ENCODE measurements around the gene PAM.
A peak's percentile ranks its signal among the peaks of the same experiment; 100 is the strongest.
"Not testable (repeated sequence)": the region's sequence is repeated elsewhere in the genome, so short reads cannot be mapped to it uniquely, and the experiment has no call there.

Gene PAM

DNA sequence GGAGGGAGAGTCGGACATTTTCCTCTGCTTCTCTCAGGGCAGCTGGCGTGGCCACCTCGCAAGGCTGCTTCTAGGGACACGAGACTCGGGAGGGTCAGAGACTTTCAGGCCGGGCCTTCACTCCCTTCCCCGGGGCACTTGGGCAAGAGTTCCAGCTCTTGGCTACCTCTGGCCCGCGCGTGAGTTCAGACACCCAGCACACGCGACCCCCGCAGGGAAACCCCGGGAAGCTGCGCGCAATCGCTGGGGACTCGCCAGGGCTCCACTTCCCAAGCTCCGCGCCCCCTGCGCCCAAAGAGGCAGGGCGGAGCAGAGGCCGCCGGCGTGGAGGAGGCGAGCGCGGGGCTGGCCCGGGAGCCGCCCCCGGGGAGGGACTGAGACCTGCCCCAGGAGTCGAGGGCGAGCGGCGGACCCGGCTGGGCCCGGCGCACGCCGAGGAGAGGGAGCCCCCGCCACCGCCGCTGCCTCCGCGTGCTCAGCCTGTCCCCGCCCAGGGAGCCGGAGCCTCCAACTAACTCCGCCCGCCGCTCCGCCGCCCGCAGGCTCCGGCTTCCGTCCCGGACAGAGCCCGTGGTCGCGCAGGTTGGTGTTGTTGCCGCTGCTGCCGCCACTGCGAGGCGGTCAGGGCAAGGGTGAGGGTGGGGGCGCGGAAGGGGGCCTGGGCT, at the start of gene PAM:
Gene PAM, plus strand, starts transcription at position 539 of the 665 bp plus-strand sequence. CDS start 110,891 bp downstream, outside the sequence.
- peak; percentile 82 for DNase-seq

DNA sequence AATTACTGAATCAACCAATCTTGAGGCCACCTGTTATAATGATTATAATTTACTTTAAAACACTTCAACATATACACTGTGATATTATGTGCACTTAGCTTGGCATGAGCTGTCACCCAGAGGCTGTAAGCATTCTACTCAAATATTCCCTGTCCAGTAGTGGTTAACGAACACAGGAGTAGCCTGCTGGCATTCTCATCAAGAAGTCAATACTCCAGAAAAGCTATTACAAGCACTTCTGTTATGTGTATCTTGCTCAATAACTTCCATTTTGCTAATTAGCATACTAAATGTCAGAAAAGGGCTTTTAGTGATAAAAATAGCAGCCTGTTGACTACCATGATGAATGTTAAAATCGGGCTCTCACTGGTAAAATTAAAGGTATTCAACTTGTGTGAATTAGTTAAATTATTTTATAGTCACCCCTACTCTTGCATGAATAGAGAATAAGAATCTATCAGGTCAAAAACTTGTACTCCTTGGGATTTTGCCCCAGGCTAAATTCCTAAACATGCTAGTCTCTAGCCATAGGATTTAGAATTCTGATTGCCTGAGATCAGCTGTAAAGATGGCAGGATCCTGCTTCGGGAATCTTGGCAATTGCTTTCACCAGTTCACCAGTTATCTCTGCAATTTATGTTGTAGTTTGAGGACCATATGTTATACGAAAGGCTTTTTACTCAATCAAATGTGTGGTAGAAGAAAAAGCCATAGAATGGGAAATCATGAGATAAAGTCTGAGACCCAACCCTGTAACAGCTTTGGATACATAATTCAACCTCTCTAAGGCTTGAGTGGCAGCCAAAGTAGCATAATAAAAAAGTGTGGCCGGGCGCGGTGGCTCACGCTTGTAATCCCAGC, 43.4 kb upstream of the PAM start:
- DNase-seq = no peak

DNA sequence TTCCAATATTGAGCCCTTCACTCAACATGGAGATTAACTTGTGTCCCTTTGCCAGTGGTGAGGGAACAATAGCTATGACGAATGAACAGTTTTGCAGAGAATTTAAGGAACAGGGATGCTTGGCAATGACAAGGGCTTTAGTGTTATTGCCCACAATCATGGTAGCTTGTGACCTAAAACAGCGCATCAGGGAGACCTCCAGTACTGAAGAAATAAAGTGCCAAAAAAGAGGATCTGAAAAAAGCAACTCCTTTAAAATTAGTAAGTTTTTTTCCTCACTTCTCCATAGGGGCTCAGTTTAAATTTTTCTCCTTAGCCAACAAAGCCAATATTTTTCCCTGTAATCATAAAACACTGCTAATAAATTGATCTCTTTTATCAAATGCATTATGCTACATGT, 41.8 kb upstream of the PAM start:
- DNase-seq = no peak

GRCh38 chr5:102713682-102714231, 41.3 kb upstream of the PAM start:
- DNase-seq = no peak

GRCh38 chr5:102715082-102715807, 39.9 kb upstream of the PAM start:
- DNase-seq = peak; percentile 98

DNA sequence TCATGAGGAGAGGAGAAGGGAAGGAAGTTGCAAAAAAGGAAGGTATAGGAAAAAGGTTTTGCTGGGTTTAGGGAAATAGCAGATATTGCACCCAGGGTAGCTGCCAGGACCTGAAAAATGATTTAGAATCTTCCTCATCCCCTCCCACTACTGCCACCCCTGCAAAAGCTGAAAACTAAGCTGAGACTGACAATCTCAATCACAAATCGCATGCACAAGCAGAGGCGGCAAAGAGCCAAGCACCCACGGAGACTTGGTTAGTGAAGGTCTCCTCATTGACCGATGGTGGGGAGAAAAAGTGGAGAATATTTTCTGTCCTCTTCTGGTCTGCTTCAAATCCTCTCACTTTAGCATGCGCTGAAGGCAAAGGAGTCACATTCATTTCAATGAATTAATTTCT, 39.1 kb upstream of the PAM start:
- DNase-seq = no peak

DNA sequence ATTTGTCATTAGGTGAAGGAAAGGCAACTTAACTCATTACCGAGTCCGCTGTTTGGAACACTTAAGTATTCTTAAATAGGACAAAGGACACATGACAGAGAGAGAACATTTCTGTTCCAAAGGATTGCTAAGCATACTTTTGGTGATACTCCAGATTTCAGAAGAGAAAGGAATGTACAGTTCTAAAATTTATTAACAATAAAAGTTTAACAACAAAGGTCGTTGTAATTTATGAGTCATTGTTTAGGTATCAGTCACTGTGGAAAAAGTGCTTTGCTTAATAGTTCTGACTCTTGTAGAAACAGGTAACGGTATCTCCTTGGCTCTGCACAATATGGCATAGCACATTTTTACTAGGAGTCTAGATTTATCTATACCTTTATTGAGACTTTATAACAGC, 36.3 kb upstream of the PAM start:
- DNase-seq = peak; percentile 54

- no peak for DNase-seq
These were observed 35.2 kb upstream of the PAM start for GRCh38 chr5:102719886-102720285.

DNA sequence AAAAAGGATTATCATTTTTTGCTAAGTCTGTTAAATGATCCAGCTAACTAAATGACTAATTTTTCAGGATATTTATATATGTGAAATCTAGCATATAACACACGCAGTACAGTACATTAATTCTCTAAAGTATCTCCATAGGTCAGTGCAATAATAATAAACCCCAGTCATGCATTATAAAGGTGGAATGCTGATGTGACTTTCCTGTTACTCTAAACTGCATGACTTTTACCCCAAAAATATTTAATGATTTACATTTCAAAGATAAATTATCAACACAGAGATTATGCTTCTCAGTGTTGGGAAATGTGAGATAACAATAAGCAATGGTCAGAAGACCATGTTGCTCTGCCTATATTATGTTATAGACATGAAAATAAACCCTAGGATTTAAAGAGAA, 34.1 kb upstream of the PAM start:
- no peak for DNase-seq

- DNase-seq = peak; percentile 82
These were observed 32.2 kb upstream of the PAM start for GRCh38 chr5:102722931-102723330.

DNA sequence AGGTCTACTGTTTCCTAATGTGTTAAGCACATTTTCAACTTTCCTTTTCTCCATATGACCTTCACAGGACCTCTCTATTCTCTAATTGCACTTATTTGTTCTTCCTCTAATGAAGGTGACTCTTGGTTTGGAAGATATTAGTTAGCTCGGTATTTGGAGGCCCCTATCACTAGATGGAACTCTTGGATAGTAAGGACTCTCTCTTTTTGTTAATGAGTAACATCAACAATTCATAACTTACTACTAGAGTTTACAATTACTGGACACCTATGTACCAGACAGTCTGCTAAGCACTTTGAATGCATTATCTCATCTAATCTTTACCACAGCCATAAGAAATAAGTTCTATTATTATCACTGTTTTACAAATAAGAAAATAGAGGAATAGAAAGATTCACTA, 23.4 kb upstream of the PAM start:
- DNase-seq = no peak

DNA sequence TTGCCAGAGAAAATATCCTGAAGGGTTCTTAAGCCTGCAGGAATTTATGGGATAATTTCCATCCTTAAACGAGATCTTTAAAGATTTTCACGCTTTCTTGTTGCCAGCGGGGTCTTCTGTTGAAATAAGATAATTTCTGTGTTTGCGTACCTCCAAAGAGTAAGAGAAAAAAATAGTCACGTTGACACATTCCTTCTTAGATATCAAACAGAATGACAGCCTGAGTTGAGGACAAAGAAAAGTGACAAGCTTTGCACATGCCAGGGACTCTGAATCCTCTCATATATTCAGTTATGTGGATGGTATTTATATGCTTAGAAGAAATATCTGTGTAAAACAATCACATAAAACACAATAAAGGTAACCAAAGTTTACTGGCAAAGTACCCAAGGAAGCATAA, 21.6 kb upstream of the PAM start:
- DNase-seq = no peak

GRCh38 chr5:102737161-102737560, 17.9 kb upstream of the PAM start:
- no peak for DNase-seq

DNA sequence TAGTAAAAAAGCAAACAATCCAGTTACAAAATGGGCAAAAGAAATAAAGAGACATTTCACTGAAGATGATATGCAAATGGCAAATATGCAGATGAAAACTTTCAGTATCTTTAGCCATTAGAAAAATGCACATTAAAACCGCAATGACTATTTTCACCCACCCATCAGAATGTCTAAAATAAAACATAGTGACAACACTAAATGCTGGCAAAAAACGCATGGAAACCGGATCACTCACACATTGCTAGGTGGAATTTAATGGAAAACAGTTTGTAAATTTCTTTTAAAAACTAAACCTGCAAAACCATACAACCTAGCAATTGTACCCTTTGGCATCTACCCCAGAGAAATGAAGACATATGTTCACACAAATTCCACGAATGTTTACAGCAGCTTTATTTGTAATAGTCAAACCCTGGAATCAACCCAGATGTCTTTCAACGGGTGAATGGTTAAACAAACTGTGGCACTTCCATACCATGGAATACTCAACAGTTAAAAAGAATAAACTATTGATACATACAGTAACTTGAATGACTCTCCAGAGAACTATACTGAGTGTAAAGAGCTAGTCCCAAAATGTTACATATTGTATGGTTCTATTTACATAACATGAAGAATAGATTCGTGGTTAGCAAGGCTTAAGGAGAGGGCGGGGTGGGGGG, 17.2 kb upstream of the PAM start:
- peak; percentile 16 for DNase-seq

DNA sequence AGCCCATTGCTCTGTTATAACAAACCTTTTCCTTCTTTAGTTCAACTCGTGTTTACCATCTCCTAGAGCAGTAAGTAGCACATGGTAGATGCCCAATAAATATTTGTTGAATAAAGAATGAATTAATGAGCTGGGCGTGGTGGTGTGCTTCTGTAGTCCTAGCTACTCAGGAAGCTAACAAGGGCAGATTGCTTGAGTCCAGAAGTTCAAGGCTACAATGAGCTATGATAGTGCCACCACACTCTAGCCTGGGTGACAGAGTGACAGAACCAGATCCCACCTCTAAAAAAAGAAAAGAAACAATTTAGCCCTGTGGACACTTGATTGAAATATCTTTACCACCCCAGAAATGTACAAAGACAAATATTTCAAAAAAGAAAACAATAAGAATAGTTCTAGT, 14.6 kb upstream of the PAM start:
- no peak for DNase-seq

GRCh38 chr5:102742215-102742614, 12.9 kb upstream of the PAM start:
- no peak for DNase-seq

- no peak for DNase-seq
These were observed 11.2 kb upstream of the PAM start for GRCh38 chr5:102743900-102744299.

GRCh38 chr5:102747386-102748166, 7.5 kb upstream of the PAM start:
- no peak for DNase-seq

DNA sequence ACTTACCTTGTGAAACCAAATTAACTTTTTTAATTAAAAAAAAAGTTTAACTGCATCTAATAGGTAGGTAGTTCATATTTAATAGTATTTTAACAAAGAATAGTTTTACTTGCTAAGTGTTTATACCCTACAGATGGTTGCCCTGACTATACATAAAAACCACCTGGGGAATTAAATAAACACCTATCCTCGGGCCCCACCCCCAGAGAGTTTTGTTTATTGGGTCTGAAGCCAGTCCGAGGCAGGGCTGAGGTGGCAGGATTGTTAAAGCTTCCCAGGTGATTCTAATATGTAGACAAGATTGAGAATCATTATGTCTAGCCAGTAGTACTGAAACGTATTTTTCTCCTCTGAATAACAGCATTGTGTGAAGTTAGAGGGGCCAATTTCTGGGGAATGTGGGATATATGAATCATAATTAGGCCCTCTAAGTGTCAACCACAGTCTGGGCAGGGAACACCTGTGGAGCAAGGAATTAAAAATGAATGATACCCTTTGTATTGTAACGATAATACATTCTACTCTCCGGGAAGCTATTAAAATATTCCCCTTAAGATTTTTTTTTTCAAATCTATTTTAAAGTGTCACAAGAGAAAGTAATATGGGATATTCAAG, 5.6 kb upstream of the PAM start:
- DNase-seq = no peak

DNA sequence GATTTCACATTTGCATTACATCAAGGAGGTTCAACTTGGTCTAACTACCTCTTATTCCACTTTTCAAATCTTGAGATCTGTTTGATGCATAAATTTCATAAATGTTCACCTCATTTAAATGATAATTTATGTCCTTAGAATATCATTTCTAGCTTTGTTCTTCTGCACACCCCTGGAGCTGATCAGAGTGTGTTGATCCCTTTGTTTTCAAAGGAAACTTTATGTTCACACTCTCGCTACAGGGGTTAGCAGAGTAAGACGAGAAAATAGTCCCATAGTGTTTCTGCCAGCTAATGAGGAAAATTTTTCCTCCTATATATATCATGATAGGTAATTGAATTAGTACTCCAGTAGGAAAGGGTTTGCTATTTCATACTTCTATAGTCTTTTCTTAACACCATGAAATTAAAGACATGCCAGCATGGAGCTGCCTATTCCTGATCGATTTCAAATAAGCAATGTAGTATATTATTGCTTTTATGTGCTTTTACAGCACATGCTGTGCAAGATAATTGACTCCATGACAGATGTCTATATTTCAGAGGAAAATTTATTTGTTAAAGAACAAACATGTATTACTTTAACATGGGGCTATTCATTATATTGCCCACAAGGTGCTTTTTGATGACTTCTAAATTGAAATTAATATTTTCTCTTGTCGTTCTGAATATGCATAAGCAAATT, 4.8 kb upstream of the PAM start:
- DNase-seq = no peak

GRCh38 chr5:102751903-102752376, 3.2 kb upstream of the PAM start:
- DNase-seq = not testable (repeated sequence)

Measured in HCEC 1CT (cell line).